Loucy (cell line): Measurements from ENCODE around the gene LRRD1.

Experiments used
- EZH2phosphoT487 ChIP-seq: fragments of 200-600 bp; IDR thresholded peaks from 2 replicates; pipeline ENCODE4 v1.6.1; 2018; ENCODE audit warnings: antibody characterized with exemption, mild to moderate bottlenecking, moderate library complexity, borderline replicate concordance
- TF ChIP-seq, protein P1 (sequence below): fragments of 200-600 bp; sonication (generic); conservative IDR thresholded peaks from 2 replicates; pipeline ENCODE4 v1.5.1; 2014; ENCODE audit warnings: mild to moderate bottlenecking, antibody characterized with exemption, low read length

DNA sequence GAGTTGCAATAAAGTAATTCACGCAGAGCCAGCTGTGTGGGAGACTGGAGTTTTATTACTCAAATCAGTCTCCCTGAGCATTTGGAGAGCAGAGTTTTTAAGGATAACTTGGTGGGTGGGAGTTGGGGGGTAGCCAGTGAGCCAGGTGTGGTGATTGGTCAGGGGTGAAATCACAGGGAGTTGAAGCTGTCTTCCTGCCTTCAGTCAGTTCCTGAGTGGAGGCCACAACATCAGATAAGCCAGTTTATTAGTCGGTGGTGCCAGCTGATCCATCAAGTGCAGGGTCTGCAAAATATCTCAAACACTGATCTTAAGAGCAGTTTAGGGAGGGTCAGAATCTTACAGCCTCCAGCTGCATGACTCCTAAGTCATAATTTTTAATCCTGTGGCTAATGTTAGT lies 41.4 kb downstream of the LRRD1 start:
- TF ChIP-seq, protein P1, sequence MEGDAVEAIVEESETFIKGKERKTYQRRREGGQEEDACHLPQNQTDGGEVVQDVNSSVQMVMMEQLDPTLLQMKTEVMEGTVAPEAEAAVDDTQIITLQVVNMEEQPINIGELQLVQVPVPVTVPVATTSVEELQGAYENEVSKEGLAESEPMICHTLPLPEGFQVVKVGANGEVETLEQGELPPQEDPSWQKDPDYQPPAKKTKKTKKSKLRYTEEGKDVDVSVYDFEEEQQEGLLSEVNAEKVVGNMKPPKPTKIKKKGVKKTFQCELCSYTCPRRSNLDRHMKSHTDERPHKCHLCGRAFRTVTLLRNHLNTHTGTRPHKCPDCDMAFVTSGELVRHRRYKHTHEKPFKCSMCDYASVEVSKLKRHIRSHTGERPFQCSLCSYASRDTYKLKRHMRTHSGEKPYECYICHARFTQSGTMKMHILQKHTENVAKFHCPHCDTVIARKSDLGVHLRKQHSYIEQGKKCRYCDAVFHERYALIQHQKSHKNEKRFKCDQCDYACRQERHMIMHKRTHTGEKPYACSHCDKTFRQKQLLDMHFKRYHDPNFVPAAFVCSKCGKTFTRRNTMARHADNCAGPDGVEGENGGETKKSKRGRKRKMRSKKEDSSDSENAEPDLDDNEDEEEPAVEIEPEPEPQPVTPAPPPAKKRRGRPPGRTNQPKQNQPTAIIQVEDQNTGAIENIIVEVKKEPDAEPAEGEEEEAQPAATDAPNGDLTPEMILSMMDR = no peak
- no peak for TF ChIP-seq EZH2phosphoT487
